ENCODE measurements around the gene NAPEPLD. TPM values are rescaled to one million over a fixed set of nuclear protein-coding genes. Genes with fewer than 3 reads are reported as not detected.
"Not testable (repeated sequence)": the region's sequence is repeated elsewhere in the genome, so short reads cannot be mapped to it uniquely, and the experiment has no call there.

The NAPEPLD gene
- 10 to 100 TPM; 11.2 to 12.9 TPM for total RNA-seq

DNA sequence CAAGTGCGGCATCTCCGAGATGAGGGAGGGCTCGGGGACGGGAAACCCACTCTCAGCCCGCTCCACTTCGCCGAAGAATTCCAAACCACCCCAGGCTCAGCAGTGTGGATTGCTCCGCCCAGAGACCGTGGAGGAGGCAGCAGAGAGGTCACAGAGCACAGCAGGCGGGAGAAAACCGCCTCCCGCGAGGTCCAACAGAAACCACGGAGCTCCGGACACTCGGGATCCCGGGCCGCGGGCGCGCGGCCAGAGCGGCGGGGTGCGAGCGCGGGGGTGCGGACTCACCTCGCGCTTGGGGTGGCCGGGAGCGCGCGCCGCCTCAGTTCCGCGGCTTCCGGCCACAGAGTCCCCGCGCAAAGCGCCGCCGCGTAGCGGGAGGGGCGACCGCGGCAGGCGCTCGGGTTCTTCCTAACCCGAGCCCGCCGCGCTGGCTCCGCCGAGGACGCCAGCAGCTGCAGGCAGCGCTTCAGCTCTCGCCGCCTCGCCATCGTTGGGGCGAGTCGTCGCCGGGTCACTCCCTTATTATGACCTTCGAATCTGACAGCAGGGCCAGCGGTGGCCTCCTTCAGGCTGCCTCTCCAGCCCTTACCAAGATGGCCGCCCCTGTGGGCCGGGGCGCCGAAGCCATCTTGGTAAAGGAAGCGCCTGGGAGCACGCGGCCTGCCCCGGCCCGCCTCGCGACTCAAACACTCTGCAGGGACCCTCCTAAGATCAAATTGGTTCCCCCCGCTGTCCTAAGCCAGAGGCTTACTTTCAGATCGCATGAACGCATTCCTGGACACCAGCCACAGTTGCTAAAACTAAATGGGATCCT, at the start of gene NAPEPLD:
Gene NAPEPLD (minus strand): TSS at position 106 of the 814 bp plus-strand sequence. CDS start 20,323 bp downstream, outside the sequence.
- peak within 1 kb of the TSS; percentile 17 to 60 for H3K4me3 ChIP-seq
- ATAC-seq = peak; percentile 91
- peak; percentile 87 to 91 (median 88) for DNase-seq
- 2 to 25% methylated on average over 4 to 82 of the region's 82 CpGs for WGBS, 2 donors
- intact Hi-C loops (cut with DNase I) = no loop called here
- no peaks in the 10 kb centered on the region for H3K36me3 ChIP-seq (replicated peaks in 1 of 2; ENCODE audit: insufficient read depth in 1 of 2, low read depth in 2 of 2)
- H3K27me3 ChIP-seq = no peaks in the 10 kb centered on the region
- H3K4me1 ChIP-seq = peaks cover 11% of the 10 kb centered on the region
- H3K9me3 ChIP-seq = no peaks in the 10 kb centered on the region
- peak; percentile 59 to 71 (median 70) for TF ChIP-seq POLR2A (IDR thresholded peaks at IDR 0.05)
- TF ChIP-seq, protein P1, sequence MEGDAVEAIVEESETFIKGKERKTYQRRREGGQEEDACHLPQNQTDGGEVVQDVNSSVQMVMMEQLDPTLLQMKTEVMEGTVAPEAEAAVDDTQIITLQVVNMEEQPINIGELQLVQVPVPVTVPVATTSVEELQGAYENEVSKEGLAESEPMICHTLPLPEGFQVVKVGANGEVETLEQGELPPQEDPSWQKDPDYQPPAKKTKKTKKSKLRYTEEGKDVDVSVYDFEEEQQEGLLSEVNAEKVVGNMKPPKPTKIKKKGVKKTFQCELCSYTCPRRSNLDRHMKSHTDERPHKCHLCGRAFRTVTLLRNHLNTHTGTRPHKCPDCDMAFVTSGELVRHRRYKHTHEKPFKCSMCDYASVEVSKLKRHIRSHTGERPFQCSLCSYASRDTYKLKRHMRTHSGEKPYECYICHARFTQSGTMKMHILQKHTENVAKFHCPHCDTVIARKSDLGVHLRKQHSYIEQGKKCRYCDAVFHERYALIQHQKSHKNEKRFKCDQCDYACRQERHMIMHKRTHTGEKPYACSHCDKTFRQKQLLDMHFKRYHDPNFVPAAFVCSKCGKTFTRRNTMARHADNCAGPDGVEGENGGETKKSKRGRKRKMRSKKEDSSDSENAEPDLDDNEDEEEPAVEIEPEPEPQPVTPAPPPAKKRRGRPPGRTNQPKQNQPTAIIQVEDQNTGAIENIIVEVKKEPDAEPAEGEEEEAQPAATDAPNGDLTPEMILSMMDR (IDR thresholded peaks at IDR 0.05) = peak in 2 of 7 experiments; percentile 13 to 15
- peak within 1 kb of the TSS; percentile 70 to 97 (median 92) for H3K27ac ChIP-seq

DNA sequence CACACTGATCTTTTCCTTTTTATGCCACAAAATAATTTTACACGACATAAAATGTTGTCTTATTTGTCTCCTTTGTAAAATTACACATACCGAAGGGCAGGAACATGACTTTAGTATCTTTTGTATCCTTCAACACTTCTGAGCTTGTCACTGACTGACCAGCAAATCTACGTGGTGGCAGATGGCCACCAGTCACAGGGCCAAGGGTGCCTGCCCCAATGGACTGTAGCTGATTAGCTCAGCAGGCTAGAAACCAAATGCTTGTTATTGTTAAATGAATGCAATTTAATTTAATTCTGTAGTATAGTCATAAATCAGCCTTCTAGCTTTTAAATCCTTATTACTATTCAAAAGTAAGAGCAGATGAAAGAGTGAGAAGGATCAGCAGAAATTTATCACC, 49.2 kb upstream of the NAPEPLD start:
- H3K27ac ChIP-seq; H3K4me1 ChIP-seq; H3K27me3 ChIP-seq; ATAC-seq; H3K4me3 ChIP-seq; H3K9me3 ChIP-seq; intact Hi-C loops (cut with DNase I); H3K36me3 ChIP-seq (replicated peaks in 1 of 2; ENCODE audit: insufficient read depth in 1 of 2, low read depth in 2 of 2); DNase-seq: not testable (repeated sequence)
- WGBS, 2 donors = 63 to 79% methylated on average over 3 of the region's 3 CpGs

DNA sequence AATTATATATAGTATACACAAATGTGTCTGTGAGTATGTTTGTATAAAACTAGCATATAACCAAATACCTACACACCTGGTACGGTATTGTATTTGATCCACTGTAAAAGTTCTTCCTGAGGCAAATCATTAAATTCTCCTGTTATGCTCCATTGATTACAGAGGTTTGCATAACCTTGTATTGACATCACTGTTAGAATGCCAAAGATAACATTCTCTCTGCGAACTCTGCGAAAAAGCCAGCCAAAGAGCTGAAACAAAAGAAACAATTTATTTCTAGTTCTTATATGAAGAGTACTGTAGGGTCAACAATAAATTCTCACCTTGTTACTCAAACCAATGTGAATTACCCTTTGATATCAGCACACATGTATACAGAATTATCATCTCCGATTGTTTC, 46.5 kb upstream of the NAPEPLD start:
- whole genome bisulfite sequencing, 2 donors = 19% methylated on average over 4 of the region's 4 CpGs
- H3K27me3 ChIP-seq; H3K4me1 ChIP-seq; H3K9me3 ChIP-seq; H3K4me3 ChIP-seq; H3K36me3 ChIP-seq (replicated peaks in 1 of 2; ENCODE audit: insufficient read depth in 1 of 2, low read depth in 2 of 2); ATAC-seq; H3K27ac ChIP-seq; intact Hi-C loops (cut with DNase I); DNase-seq: not testable (repeated sequence)

DNA sequence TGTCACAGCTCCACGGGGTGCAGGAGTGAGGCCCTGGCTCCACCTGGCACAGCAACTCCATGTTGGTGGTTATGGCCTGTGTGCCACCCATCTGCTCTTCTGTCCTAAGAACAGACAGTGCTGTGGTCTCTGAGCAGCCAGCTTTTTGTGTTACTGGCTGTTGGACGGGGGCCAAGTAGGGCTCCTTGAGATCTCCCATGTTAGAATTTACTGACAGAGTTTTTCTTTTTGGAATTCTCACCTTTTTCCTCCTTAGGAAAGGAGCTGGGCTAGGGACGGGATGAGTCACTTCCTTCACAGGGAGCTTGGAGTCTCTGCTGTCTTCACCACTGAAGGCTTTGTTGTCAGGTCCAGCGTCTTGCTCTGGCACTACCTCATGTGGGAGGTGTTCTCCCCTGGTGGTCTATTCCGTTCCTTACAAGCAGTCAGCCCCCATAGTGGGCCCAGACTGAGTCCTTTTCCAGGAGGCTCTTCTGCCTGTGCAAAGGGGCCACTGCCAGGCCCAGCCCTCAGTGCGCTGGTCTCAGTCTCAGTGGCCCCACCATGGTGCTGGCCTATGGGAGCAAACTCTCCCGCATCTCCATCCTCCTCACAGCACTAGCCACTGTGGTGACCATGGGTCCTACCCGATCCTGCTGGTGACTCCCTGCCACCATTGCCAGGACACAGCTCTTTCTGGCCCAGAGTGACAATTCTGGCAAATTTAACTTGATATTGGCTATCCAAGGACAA, 23.7 kb upstream of the NAPEPLD start:
- ATAC-seq; intact Hi-C loops (cut with DNase I); H3K27ac ChIP-seq; H3K4me3 ChIP-seq; H3K27me3 ChIP-seq; H3K4me1 ChIP-seq; H3K36me3 ChIP-seq (replicated peaks in 1 of 2; ENCODE audit: insufficient read depth in 1 of 2, low read depth in 2 of 2); H3K9me3 ChIP-seq; DNase-seq: not testable (repeated sequence)
- 68 to 77% methylated on average over 5 to 7 of the region's 8 CpGs for WGBS, 2 donors

DNA sequence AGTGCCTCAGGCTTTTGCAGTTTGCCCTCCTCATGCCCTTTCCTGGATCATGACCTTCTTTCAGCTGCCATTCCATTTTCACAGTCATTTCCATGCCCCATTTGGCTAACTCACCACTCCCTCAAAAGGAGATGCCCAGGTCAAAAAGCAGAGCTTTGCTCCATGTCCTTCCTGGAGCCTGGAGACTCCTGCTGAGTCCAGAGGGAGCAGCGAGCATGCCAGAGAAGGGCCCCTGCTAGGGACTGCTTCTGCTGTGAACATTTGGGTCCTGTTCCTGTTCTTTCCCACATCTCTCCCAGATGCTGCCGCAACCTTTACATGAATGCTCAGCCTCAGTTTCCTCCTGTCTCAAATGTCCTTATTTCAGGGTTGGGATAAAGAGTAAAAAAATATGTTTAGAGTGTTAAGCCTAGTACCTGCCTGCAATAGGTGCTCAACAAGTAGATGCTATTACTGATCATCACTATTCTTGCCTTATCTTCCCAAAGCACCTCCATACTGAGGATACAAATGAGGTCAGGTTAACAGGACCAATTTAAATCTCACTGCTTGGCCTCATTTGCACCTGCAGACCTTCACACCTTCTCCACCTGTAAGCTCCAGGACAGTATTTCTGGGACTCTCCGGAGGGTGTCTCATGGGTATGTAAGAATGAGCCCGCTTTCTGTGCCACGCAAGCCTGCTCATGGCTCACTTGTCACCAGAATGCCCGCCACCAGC, 23.0 kb upstream of the NAPEPLD start:
- H3K4me1 ChIP-seq; H3K27ac ChIP-seq; H3K9me3 ChIP-seq; intact Hi-C loops (cut with DNase I); DNase-seq; H3K27me3 ChIP-seq; H3K36me3 ChIP-seq (replicated peaks in 1 of 2; ENCODE audit: insufficient read depth in 1 of 2, low read depth in 2 of 2); ATAC-seq; H3K4me3 ChIP-seq: not testable (repeated sequence)
- WGBS, 2 donors = 91 to 95% methylated on average over 6 of the region's 6 CpGs

GRCh38 chr7:103166921-103167544, 18.1 kb upstream of the NAPEPLD start:
- H3K4me3 ChIP-seq; intact Hi-C loops (cut with DNase I); H3K36me3 ChIP-seq (replicated peaks in 1 of 2; ENCODE audit: insufficient read depth in 1 of 2, low read depth in 2 of 2); ATAC-seq; DNase-seq; H3K27me3 ChIP-seq; H3K27ac ChIP-seq; H3K4me1 ChIP-seq; H3K9me3 ChIP-seq: not testable (repeated sequence)
- WGBS, 2 donors = 71 to 76% methylated on average over 3 of the region's 3 CpGs

- not testable (repeated sequence) for H3K4me3 ChIP-seq
- WGBS, 2 donors = 56 to 74% methylated on average over 5 of the region's 5 CpGs
These were observed 14.4 kb upstream of the NAPEPLD start for GRCh38 chr7:103163087-103163825.

DNA sequence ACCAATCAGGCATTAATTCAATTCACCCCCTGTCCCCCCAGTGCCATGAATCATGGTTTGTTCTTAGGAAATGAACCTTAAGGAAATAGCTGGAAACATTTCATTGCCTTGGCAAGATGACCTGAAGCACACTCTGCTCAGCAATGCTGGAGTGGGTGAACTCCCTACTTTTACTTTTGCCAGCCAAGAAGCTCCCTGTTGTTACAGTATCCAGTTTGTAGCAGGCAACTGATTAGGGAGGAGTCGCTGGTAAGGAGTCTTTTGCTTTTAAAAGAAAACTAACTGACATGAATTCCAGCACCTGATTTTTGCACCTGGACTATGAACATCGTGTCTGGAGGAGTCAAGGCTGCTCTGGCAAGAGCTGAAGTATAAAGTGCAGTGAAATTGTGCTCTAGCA, 13.7 kb upstream of the NAPEPLD start:
- H3K27ac ChIP-seq; H3K4me3 ChIP-seq; H3K27me3 ChIP-seq; H3K4me1 ChIP-seq; H3K9me3 ChIP-seq; H3K36me3 ChIP-seq (replicated peaks in 1 of 2; ENCODE audit: insufficient read depth in 1 of 2, low read depth in 2 of 2); ATAC-seq; DNase-seq; intact Hi-C loops (cut with DNase I): not testable (repeated sequence)
- WGBS, 2 donors = 76 to 81% methylated on average over 2 of the region's 2 CpGs

More at GRCh38 chr7:103163087-103163825, 14.4 kb upstream of the NAPEPLD start:
- H3K4me1 ChIP-seq; H3K36me3 ChIP-seq (replicated peaks in 1 of 2; ENCODE audit: insufficient read depth in 1 of 2, low read depth in 2 of 2); H3K27ac ChIP-seq; H3K9me3 ChIP-seq; intact Hi-C loops (cut with DNase I); ATAC-seq; H3K27me3 ChIP-seq; DNase-seq: not testable (repeated sequence)

DNA sequence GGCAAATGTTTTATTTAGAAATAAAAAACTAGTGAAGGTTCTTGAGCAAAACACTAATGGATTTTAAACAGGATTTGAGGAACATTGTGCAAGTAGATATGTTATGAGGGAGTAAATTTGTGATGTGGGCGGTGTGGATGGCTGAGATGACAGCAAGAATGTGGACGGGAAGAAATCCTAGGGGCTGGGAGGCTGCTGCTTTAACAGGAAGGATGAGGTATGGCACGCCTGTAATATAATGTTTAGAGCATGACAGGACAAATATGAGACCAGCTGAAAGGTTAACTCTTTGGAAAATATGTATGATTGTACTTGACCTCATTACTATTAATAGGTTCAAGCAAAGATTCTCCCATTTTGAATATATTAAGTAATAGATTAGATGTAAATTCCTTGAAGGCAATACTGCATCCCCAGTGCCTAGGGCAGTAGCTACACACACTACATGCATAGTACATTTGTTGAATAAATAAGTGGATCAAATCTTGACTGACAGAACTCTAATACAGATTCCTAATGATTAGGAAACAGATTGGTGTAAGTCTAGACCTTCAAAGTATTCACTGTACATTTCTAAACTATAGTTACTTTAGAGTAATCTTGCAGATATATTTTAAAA, 13.2 kb upstream of the NAPEPLD start:
- DNase-seq; H3K9me3 ChIP-seq; H3K4me3 ChIP-seq; H3K27me3 ChIP-seq; intact Hi-C loops (cut with DNase I); ATAC-seq; H3K36me3 ChIP-seq (replicated peaks in 1 of 2; ENCODE audit: insufficient read depth in 1 of 2, low read depth in 2 of 2); H3K4me1 ChIP-seq; H3K27ac ChIP-seq: not testable (repeated sequence)
- WGBS, 2 donors = 83 to 94% methylated on average over 3 of the region's 3 CpGs
